HepG2 (cell line): ENCODE results near the gene NEDD4L. TPM values are rescaled to one million over a fixed set of nuclear protein-coding genes. Genes with fewer than 3 reads are reported as not detected.

Experiments used
- ATAC-seq: fragments of 200-7000 bp; cut with Tn5 transposase; 3 replicates; pipeline ENCODE4 v1.9.1; 2020; ENCODE audit warnings: mild to moderate bottlenecking, moderate library complexity
- BruUV-seq: library from RNA; stranded (reverse); fragments of 400-500 nt; replicated peaks from 2 replicates; lab custom pipeline; 2021; lab: Mats Ljungman, UMichigan
- CTCF ChIA-PET: fragments of 300-600 bp; formaldehyde crosslinking; extraction: SDS; loops from one replicate; lab custom pipeline; 2021; ENCODE audit warnings: low total read pairs, inconsistent platforms, low intra/inter-chr PET ratio; lab: Yijun Ruan, JAX
- POLR2A ChIA-PET: fragments of 350-600 bp; sonication (Branson Sonifier 250); formaldehyde crosslinking; loops from one replicate; lab custom pipeline; 2020; ENCODE audit warnings: antibody characterized with exemption, inconsistent platforms; lab: Yijun Ruan, JAX
- DNase-seq: peaks from one replicate; pipeline ENCODE4 v3.0.0-alpha.2; 2015; ENCODE audit warnings: low spot score
- FAIRE-seq: peaks from 3 replicates; lab custom pipeline; 2011; peaks lifted over from hg19 to GRCh38; lab: Jason Lieb, UNC
- H2AFZ ChIP-seq: one replicate; pipeline ENCODE4 v1.6.1; 2011; ENCODE audit warnings: low read length, inconsistent platforms
- H3K27ac ChIP-seq: fragments of 300-600 bp; 3 replicates; pipeline ENCODE4 v1.8.0; 2011; ENCODE audit warnings: mixed run types, mild to moderate bottlenecking, mixed read lengths, low read length, inconsistent platforms; ENCODE audit not compliant: insufficient read depth; ENCODE audit errors: extremely low read length
- H3K27me3 ChIP-seq, 2 experiments: fragments of 200-600 bp in 1 of 2; 2 replicates in 1 of 2; 3 replicates in 1 of 2; pipeline versions ENCODE4 v1.6.0 to v1.8.0; 2011; ENCODE audit warnings: low read length in 2 of 2, mild to moderate bottlenecking in 2 of 2, moderate library complexity in 2 of 2, inconsistent platforms in 1 of 2; ENCODE audit not compliant: insufficient read depth in 2 of 2, control insufficient read depth in 1 of 2
- H3K36me3 ChIP-seq, 2 experiments: fragments of 200-600 bp in 1 of 2; replicated peaks in 1 of 2; 2 replicates in 1 of 2; 3 replicates in 1 of 2; pipeline versions ENCODE4 v1.5.1 to v1.8.0; 2011; ENCODE audit warnings: low read length in 2 of 2, inconsistent platforms in 1 of 2; ENCODE audit not compliant: insufficient read depth in 2 of 2, control insufficient read depth in 1 of 2
- H3K4me1 ChIP-seq: 2 replicates; pipeline ENCODE4 v1.5.1; 2012; ENCODE audit warnings: low read length, inconsistent platforms; ENCODE audit not compliant: insufficient read depth
- H3K4me2 ChIP-seq: 2 replicates; pipeline ENCODE4 v1.6.0; 2011; ENCODE audit warnings: low read depth, low read length, inconsistent platforms
- H3K4me3 ChIP-seq, 3 experiments: fragments of 200-600 bp in 1 of 3; sonication (generic), shearing (Covaris generic) in 1 of 3; replicated peaks in 1 of 3; 2 replicates each; pipeline ENCODE4 v1.5.1; 2011 to 2016; ENCODE audit warnings: low read length in 3 of 3, inconsistent platforms in 2 of 3, low read depth in 2 of 3, mild to moderate bottlenecking in 2 of 3, control low read depth in 1 of 3, mixed read lengths in 1 of 3; ENCODE audit not compliant: insufficient read depth in 1 of 3
- H3K79me2 ChIP-seq: one replicate; pipeline ENCODE4 v1.6.1; 2011; ENCODE audit warnings: low read length, inconsistent platforms; ENCODE audit not compliant: insufficient read depth
- H3K9ac ChIP-seq: 2 replicates; pipeline ENCODE4 v1.6.0; 2011; ENCODE audit warnings: mild to moderate bottlenecking, low read depth, low read length, inconsistent platforms; ENCODE audit not compliant: insufficient read depth
- H3K9me3 ChIP-seq: 2 replicates; pipeline ENCODE4 v1.5.1; 2012; ENCODE audit warnings: mild to moderate bottlenecking, low read length
- H4K20me1 ChIP-seq: 2 replicates; pipeline ENCODE4 v1.6.0; 2011; ENCODE audit warnings: inconsistent platforms, mild to moderate bottlenecking, low read length, moderate library complexity; ENCODE audit not compliant: insufficient read depth
- CEBPG ChIP-seq: IDR thresholded peaks from 2 replicates; pipeline ENCODE4 v1.6.1; 2016
- DPF2 ChIP-seq: sonication (generic); formaldehyde crosslinking; IDR thresholded peaks from 2 replicates; pipeline ENCODE4 v1.4.0; 2020; ENCODE audit warnings: mild to moderate bottlenecking, low read depth, missing genetic modification reagents, borderline replicate concordance
- FOSL1 ChIP-seq: sonication (generic); formaldehyde crosslinking; IDR thresholded peaks from 2 replicates; pipeline ENCODE4 v1.9.0; 2021; ENCODE audit warnings: missing genetic modification reagents, borderline replicate concordance
- FOXA3 ChIP-seq: IDR thresholded peaks from 2 replicates; pipeline ENCODE4 v1.6.1; 2016; ENCODE audit warnings: missing genetic modification reagents, missing compliant biosample characterization
- HNRNPL ChIP-seq: fragments of 200-400 bp; formaldehyde crosslinking; IDR thresholded peaks from 2 replicates; pipeline ENCODE4 v1.6.1; 2017; ENCODE audit warnings: mild to moderate bottlenecking, low read depth, low read length
- PHB2 ChIP-seq: fragments of 450-650 bp; IDR thresholded peaks from 2 replicates; pipeline ENCODE4 v1.6.1; 2018; ENCODE audit not compliant: partially characterized antibody
- RAD21 ChIP-seq: fragments of 450-650 bp; formaldehyde crosslinking; IDR thresholded peaks from 2 replicates; pipeline ENCODE4 v1.5.0; 2020; ENCODE audit warnings: mild to moderate bottlenecking
- SMC3 ChIP-seq: IDR thresholded peaks from 2 replicates; pipeline ENCODE4 v1.6.1; 2011; ENCODE audit warnings: low read length, improper control_type of control experiment
- STAG1 ChIP-seq: sonication (generic); formaldehyde crosslinking; IDR thresholded peaks from 2 replicates; pipeline ENCODE4 v1.4.0; 2020; ENCODE audit warnings: missing genetic modification reagents
- TBX3 ChIP-seq: fragments of 450-650 bp; IDR thresholded peaks from 2 replicates; pipeline ENCODE4 v1.6.1; 2017; ENCODE audit warnings: antibody characterized with exemption, mild to moderate bottlenecking, inconsistent platforms, borderline replicate concordance
- ZBTB21 ChIP-seq: sonication (generic); formaldehyde crosslinking; IDR thresholded peaks from 2 replicates; pipeline ENCODE4 v1.4.0; 2020; ENCODE audit warnings: missing genetic modification reagents
- ZNF3 ChIP-seq: IDR thresholded peaks from 2 replicates; pipeline ENCODE4 v1.7.0; 2017; ENCODE audit warnings: inconsistent platforms
- ZNF326 ChIP-seq: sonication (generic); formaldehyde crosslinking; IDR thresholded peaks from 2 replicates; pipeline ENCODE4 v1.4.0; 2020; ENCODE audit warnings: missing genetic modification reagents, borderline replicate concordance
- ZNF737 ChIP-seq: sonication (generic); formaldehyde crosslinking; IDR thresholded peaks from 2 replicates; pipeline ENCODE4 v1.5.0; 2020; ENCODE audit warnings: missing genetic modification reagents, mild to moderate bottlenecking, borderline replicate concordance
- ZNF749 ChIP-seq: sonication (generic); formaldehyde crosslinking; IDR thresholded peaks from 2 replicates; pipeline ENCODE4 v1.8.0; 2022; ENCODE audit warnings: mild to moderate bottlenecking, missing genetic modification reagents, moderate library complexity, borderline replicate concordance
- ZSCAN30 ChIP-seq: sonication (generic); formaldehyde crosslinking; IDR thresholded peaks from 2 replicates; pipeline ENCODE4 v1.5.0; 2020; ENCODE audit warnings: mild to moderate bottlenecking, missing genetic modification reagents
- WGBS: methylation state at CpG from one replicate; pipeline ENCODE4 v1.1.6; 2017; ENCODE audit warnings: low lambda C conversion rate; 5-methylcytosine and 5-hydroxymethylcytosine counted together
- in situ Hi-C: cut with HindIII; loops from 2 replicates; pipeline ENCODE4 v1.10.0; 2017; ENCODE audit warnings: low pct_unique_long_range_greater_than_20kb; ENCODE audit not compliant: extremely low pct_ligation_motif_present
- intact Hi-C: fragments of 100-400 bp; cut with micrococcal nuclease; formaldehyde crosslinking; loops from one replicate; pipeline ENCODE4 v1.10.0; 2022; ENCODE audit not compliant: unreplicated experiment
- polyA plus RNA-seq, 8 experiments: library from polyadenylated mRNA; depleted of rRNA in 3 of 8; stranded (reverse) in 7 of 8; unstranded in 1 of 8; fragments of >200 nt; fragmentation: Illumina TruSeq in 4 of 8; extraction: Trizol in 4 of 8; gene quantifications; 2 replicates each; pipeline versions ENCODE4 v1.2.1 to v1.2.3, GENCODE V29; 2011 to 2016; ENCODE audit warnings: low read depth in 4 of 8, missing spikeins in 1 of 8, mixed read lengths in 1 of 8; ENCODE audit not compliant: insufficient read depth in 1 of 8
- total RNA-seq, 5 experiments: library from RNA; depleted of rRNA; stranded (reverse); fragments of >200 nt; fragmentation: Illumina TruSeq; extraction: Trizol; gene quantifications; 2 replicates each; pipeline ENCODE4 v1.2.3, GENCODE V29; 2016; ENCODE audit warnings: low read depth in 1 of 5
- TF ChIP-seq, protein P1 (sequence below): sonication (generic); formaldehyde crosslinking; IDR thresholded peaks from 2 replicates; pipeline ENCODE4 v1.4.0; 2020; ENCODE audit warnings: missing genetic modification reagents
- TF ChIP-seq, protein P2 (sequence below): sonication (generic); formaldehyde crosslinking; IDR thresholded peaks from 2 replicates; pipeline ENCODE4 v1.5.1; 2020; ENCODE audit warnings: mild to moderate bottlenecking, moderate library complexity, missing genetic modification reagents
- TF ChIP-seq, protein P3 (sequence below): sonication (generic); formaldehyde crosslinking; IDR thresholded peaks from 2 replicates; pipeline ENCODE4 v1.5.0; 2020; ENCODE audit warnings: mild to moderate bottlenecking, missing genetic modification reagents, moderate library complexity

The NEDD4L gene
- total and polyA plus RNA-seq, 2 of the 13 experiments (the other 11 are each of a cell fraction or from before 2014, with no cell fraction given): 168 to 390 TPM

DNA sequence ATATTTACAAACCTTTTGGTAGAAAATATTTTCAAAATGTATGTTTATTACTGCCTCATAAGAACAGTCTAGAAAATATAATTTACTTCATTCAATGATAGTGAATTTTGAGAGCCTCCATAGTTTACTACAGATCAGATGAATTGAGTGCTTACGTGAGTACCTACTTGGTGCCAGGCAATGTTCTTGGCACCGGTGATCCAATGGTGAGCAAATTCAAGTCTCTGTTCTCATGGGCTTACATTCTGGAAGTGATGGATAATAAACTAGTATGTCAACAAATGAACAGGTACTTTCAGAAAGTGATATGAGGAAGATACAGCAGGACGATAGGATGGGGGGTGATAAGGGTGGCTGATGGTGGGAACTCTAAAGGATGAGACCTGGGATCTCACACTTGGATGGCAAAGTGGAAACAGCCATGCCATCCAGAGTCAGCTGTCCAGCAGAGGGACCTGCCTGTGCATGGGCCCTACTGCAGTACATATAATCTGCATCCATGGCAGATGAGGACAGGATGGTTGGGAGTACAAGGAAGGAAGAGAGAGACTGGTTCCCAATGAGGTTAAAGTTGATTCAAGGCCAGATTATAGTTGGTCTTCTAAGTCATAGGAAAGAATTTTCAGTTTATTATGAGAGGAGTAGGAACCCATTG, 277.0 kb downstream of the NEDD4L start (continued):
- TF ChIP-seq, protein P1, sequence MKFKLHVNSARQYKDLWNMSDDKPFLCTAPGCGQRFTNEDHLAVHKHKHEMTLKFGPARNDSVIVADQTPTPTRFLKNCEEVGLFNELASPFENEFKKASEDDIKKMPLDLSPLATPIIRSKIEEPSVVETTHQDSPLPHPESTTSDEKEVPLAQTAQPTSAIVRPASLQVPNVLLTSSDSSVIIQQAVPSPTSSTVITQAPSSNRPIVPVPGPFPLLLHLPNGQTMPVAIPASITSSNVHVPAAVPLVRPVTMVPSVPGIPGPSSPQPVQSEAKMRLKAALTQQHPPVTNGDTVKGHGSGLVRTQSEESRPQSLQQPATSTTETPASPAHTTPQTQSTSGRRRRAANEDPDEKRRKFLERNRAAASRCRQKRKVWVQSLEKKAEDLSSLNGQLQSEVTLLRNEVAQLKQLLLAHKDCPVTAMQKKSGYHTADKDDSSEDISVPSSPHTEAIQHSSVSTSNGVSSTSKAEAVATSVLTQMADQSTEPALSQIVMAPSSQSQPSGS: no peak
- TF ChIP-seq, protein P2, sequence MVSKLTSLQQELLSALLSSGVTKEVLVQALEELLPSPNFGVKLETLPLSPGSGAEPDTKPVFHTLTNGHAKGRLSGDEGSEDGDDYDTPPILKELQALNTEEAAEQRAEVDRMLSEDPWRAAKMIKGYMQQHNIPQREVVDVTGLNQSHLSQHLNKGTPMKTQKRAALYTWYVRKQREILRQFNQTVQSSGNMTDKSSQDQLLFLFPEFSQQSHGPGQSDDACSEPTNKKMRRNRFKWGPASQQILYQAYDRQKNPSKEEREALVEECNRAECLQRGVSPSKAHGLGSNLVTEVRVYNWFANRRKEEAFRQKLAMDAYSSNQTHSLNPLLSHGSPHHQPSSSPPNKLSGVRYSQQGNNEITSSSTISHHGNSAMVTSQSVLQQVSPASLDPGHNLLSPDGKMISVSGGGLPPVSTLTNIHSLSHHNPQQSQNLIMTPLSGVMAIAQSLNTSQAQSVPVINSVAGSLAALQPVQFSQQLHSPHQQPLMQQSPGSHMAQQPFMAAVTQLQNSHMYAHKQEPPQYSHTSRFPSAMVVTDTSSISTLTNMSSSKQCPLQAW (CRISPR knock-in tag): no peak

DNA sequence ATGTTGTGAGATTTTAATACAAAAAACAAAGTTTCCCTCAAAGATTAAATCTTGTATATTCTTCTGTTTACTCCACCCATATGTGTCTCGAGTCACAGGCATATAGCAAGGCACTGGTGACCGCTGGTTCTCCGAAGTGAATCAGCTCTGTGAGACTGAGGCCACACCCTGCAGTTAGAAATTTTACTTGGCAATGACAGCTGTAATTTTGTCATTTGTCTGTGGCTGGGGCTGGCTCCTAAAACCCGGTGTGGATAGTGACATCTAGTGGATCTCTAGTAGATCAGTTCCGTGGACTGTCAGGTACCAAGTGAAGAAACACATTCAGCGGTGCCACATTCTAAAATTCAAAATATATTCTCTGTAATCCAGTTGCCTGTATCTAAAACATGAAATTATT, 278.0 kb downstream of the NEDD4L start:
- CTCF ChIA-PET: no interaction called here
- no peaks in the 10 kb centered on the region for H4K20me1 ChIP-seq
- peaks cover 12 to 47% of the 10 kb centered on the region in 2 experiments; a peak in 4 of 5 replicates for H3K36me3 ChIP-seq
- H3K4me3 ChIP-seq: no peak overlapping the region
- H3K9me3 ChIP-seq: no peaks in the 10 kb centered on the region
- in situ Hi-C loops (no loop called here), intact Hi-C loops (no loop called here)
- POLR2A ChIA-PET: no interaction called here
- ATAC-seq: peak; percentile 75
- H2AFZ ChIP-seq: no peak overlapping the region
- no peak overlapping the region for H3K9ac ChIP-seq
- WGBS: 69% methylated on average over 5 of the region's 6 CpGs
- no peaks in the 10 kb centered on the region for H3K27me3 ChIP-seq
- no peak overlapping the region for H3K4me2 ChIP-seq
- no peak for FAIRE-seq
- peaks cover 28% of the 10 kb centered on the region for H3K4me1 ChIP-seq
- DNase-seq: peak; percentile 50
- peaks cover 14% of the 10 kb centered on the region for H3K79me2 ChIP-seq
- no TSS peak for BruUV-seq
- H3K27ac ChIP-seq: no peak overlapping the region
- TF ChIP-seq HNRNPL (no peak), STAG1 (peak; percentile 68), RAD21 (CRISPR knock-in tag) (0 out of 2 replicates have a peak, but pooled peaks have one; percentile 20), ZBTB21 (no peak), FOSL1 (CRISPR knock-in tag) (no peak), ZSCAN30 (CRISPR knock-in tag) (no peak), PHB2 (no peak), ZNF749 (CRISPR knock-in tag) (no peak), CEBPG (CRISPR knock-in tag) (no peak), ZNF3 (CRISPR knock-in tag) (no peak), ZNF737 (no peak), SMC3 (0 out of 2 replicates have a peak, but pooled peaks have one; percentile 26), ZNF326 (no peak), DPF2 (CRISPR knock-in tag) (no peak), TBX3 (no peak), FOXA3 (no peak)
- TF ChIP-seq, protein P3, sequence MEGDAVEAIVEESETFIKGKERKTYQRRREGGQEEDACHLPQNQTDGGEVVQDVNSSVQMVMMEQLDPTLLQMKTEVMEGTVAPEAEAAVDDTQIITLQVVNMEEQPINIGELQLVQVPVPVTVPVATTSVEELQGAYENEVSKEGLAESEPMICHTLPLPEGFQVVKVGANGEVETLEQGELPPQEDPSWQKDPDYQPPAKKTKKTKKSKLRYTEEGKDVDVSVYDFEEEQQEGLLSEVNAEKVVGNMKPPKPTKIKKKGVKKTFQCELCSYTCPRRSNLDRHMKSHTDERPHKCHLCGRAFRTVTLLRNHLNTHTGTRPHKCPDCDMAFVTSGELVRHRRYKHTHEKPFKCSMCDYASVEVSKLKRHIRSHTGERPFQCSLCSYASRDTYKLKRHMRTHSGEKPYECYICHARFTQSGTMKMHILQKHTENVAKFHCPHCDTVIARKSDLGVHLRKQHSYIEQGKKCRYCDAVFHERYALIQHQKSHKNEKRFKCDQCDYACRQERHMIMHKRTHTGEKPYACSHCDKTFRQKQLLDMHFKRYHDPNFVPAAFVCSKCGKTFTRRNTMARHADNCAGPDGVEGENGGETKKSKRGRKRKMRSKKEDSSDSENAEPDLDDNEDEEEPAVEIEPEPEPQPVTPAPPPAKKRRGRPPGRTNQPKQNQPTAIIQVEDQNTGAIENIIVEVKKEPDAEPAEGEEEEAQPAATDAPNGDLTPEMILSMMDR (CRISPR knock-in tag): peak; percentile 58
